A673 (cell line): ENCODE results near the gene SDHD.

Experiments used
- EZH2 ChIP-seq: fragments of 200-600 bp; sonication (generic); IDR thresholded peaks from 2 replicates; pipeline ENCODE4 v1.6.1; 2017; ENCODE audit warnings: borderline replicate concordance, low read depth, mild to moderate bottlenecking, mixed read lengths, antibody characterized with exemption, low read length; ENCODE audit not compliant: poor library complexity, severe bottlenecking
- TF ChIP-seq, protein P1 (sequence below): fragments of 300-800, 200-600 bp; sonication (generic); conservative IDR thresholded peaks from 2 replicates; pipeline ENCODE4 v1.5.1; 2017; ENCODE audit warnings: low read depth, mild to moderate bottlenecking, antibody characterized with exemption, low read length, moderate library complexity, mixed read lengths

DNA sequence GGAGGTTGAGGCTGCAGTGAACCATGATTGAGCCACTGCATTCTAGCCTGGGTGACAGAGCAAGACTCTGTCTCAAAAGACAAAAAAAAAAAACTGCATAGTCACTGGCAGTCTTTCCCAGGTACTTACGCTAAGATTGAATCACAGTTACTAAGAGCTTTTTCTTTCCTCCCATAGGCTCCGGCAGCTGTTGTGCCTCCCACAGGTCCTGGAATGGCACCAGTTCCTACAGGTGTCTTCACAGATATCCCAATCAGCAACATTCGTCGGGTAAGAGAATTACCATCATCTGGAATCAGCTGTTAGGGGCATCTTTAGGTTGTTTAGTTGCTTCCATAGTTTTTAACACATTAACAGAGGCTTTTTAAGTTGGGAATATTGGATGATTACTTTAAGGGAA, 41.7 kb upstream of the SDHD start:
- TF ChIP-seq, protein P1, sequence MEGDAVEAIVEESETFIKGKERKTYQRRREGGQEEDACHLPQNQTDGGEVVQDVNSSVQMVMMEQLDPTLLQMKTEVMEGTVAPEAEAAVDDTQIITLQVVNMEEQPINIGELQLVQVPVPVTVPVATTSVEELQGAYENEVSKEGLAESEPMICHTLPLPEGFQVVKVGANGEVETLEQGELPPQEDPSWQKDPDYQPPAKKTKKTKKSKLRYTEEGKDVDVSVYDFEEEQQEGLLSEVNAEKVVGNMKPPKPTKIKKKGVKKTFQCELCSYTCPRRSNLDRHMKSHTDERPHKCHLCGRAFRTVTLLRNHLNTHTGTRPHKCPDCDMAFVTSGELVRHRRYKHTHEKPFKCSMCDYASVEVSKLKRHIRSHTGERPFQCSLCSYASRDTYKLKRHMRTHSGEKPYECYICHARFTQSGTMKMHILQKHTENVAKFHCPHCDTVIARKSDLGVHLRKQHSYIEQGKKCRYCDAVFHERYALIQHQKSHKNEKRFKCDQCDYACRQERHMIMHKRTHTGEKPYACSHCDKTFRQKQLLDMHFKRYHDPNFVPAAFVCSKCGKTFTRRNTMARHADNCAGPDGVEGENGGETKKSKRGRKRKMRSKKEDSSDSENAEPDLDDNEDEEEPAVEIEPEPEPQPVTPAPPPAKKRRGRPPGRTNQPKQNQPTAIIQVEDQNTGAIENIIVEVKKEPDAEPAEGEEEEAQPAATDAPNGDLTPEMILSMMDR = no peak
- TF ChIP-seq EZH2 = no peak
